ENCODE data around the gene FOXL2. TPM values are rescaled to one million over a fixed set of nuclear protein-coding genes. Genes with fewer than 3 reads are reported as not detected.

FOXL2 gene
- total and polyA plus RNA-seq, 3 experiments from 2014 or later = not detected

GRCh38 chr3:138908846-138909245 lies 38.1 kb downstream of the FOXL2 start:
- ChIA-PET CTCF (interaction anchor here (1.0 to 1.6 kb wide), 3 partner anchors 10 to 314 kb away, joined by 3 to 4 read pairs (median 3); partner anchors contain the start of gene CEP70), POLR2A (no interaction called here)
- Histone ChIP-seq H3K9me3 (ENCODE audit: low read length) (no peaks in the 10 kb centered on the region), H3K4me1 (ENCODE audit: insufficient read depth, low read length) (no peaks in the 10 kb centered on the region), H3K27ac (ENCODE audit: low read depth, low read length) (no peak overlapping the region), H3K36me3 (ENCODE audit: insufficient read depth, low read length) (no peaks in the 10 kb centered on the region), H3K27me3 (ENCODE audit: insufficient read depth, low read length, poor library complexity, severe bottlenecking) (no peaks in the 10 kb centered on the region), H3K4me3 (ENCODE audit: low read length) (no peak overlapping the region)
- Mint-ChIP-seq H3K9me3 (no peaks in the 10 kb centered on the region), H3K27ac (no peak overlapping the region), H3K4me1 (no peaks in the 10 kb centered on the region), H3K27me3 (peaks cover 0 to 7% of the 10 kb centered on the region in 2 donors), H3K36me3 (no peaks in the 10 kb centered on the region), H3K4me3 (no peak overlapping the region)
- no peak for DNase-seq

GRCh38 chr3:138907539-138907938 lies 39.4 kb downstream of the FOXL2 start:
- POLR2A ChIA-PET = no interaction called here
- peaks cover 0 to 6% of the 10 kb centered on the region in 2 donors for H3K27me3 Mint-ChIP-seq

GRCh38 chr3:138902171-138902570 lies 44.8 kb downstream of the FOXL2 start:
- H3K27me3 ChIP-seq (ENCODE audit: insufficient read depth, low read length, poor library complexity, severe bottlenecking) = no peaks in the 10 kb centered on the region
- no peaks in the 10 kb centered on the region for H3K36me3 ChIP-seq (ENCODE audit: insufficient read depth, low read length)
- CTCF ChIA-PET = interaction anchor here (1.1 to 3.3 kb wide), 4 partner anchors 8 to 16 kb away, joined by 3 to 18 read pairs (median 4); no protein-coding TSS in a partner anchor
- Mint-ChIP-seq H3K27me3 (no peaks in the 10 kb centered on the region), H3K27ac (no peak overlapping the region), H3K9me3 (no peaks in the 10 kb centered on the region), H3K4me3 (no peak overlapping the region), H3K4me1 (no peaks in the 10 kb centered on the region), H3K36me3 (no peaks in the 10 kb centered on the region)
- POLR2A ChIA-PET = no interaction called here
- no peaks in the 10 kb centered on the region for H3K4me1 ChIP-seq (ENCODE audit: insufficient read depth, low read length)
- no peak overlapping the region for H3K4me3 ChIP-seq (ENCODE audit: low read length)
- no peak for DNase-seq
- H3K9me3 ChIP-seq (ENCODE audit: low read length) = no peaks in the 10 kb centered on the region
- H3K27ac ChIP-seq (ENCODE audit: low read depth, low read length) = no peak overlapping the region

More at GRCh38 chr3:138907539-138907938, 39.4 kb downstream of the FOXL2 start:
- CTCF ChIA-PET = interaction anchor here (1.0 kb wide), 1 partner anchor 12 kb away, joined by 3 read pairs; no protein-coding TSS in a partner anchor
- Histone ChIP-seq H3K27ac (ENCODE audit: low read depth, low read length) (no peak overlapping the region), H3K27me3 (ENCODE audit: insufficient read depth, low read length, poor library complexity, severe bottlenecking) (no peaks in the 10 kb centered on the region), H3K9me3 (ENCODE audit: low read length) (no peaks in the 10 kb centered on the region), H3K4me1 (ENCODE audit: insufficient read depth, low read length) (no peaks in the 10 kb centered on the region), H3K36me3 (ENCODE audit: insufficient read depth, low read length) (no peaks in the 10 kb centered on the region), H3K4me3 (ENCODE audit: low read length) (no peak overlapping the region)
- no peaks in the 10 kb centered on the region for H3K4me1 Mint-ChIP-seq
- DNase-seq = no peak
- no peaks in the 10 kb centered on the region for H3K36me3 Mint-ChIP-seq
- H3K27ac Mint-ChIP-seq = no peak overlapping the region
- H3K4me3 Mint-ChIP-seq = no peak overlapping the region
- no peaks in the 10 kb centered on the region for H3K9me3 Mint-ChIP-seq

- CTCF ChIA-PET = interaction anchor here (1.2 to 3.3 kb wide), 3 partner anchors 9 to 17 kb away, joined by 3 to 18 read pairs (median 4); no protein-coding TSS in a partner anchor
- no peaks in the 10 kb centered on the region for H3K4me1 Mint-ChIP-seq
- Histone ChIP-seq H3K4me3 (ENCODE audit: low read length) (no peak overlapping the region), H3K27me3 (ENCODE audit: insufficient read depth, low read length, poor library complexity, severe bottlenecking) (no peaks in the 10 kb centered on the region), H3K36me3 (ENCODE audit: insufficient read depth, low read length) (no peaks in the 10 kb centered on the region), H3K27ac (ENCODE audit: low read depth, low read length) (no peak overlapping the region), H3K9me3 (ENCODE audit: low read length) (no peaks in the 10 kb centered on the region), H3K4me1 (ENCODE audit: insufficient read depth, low read length) (no peaks in the 10 kb centered on the region)
- H3K27me3 Mint-ChIP-seq = no peaks in the 10 kb centered on the region
- no peak for DNase-seq
- no peaks in the 10 kb centered on the region for H3K36me3 Mint-ChIP-seq
- H3K27ac Mint-ChIP-seq = peak overlapping the region in 1 of 8 donors; percentile 26
- POLR2A ChIA-PET = interaction anchor here (0.6 kb wide), 1 partner anchor 60 kb away, joined by 6 read pairs; no protein-coding TSS in a partner anchor
- no peaks in the 10 kb centered on the region for H3K9me3 Mint-ChIP-seq
- H3K4me3 Mint-ChIP-seq = no peak overlapping the region
These were observed 45.4 kb downstream of the FOXL2 start for GRCh38 chr3:138901567-138901966.

- no peak for DNase-seq
- Histone ChIP-seq H3K9me3 (ENCODE audit: low read length) (no peaks in the 10 kb centered on the region), H3K27ac (ENCODE audit: low read depth, low read length) (no peak overlapping the region), H3K4me3 (ENCODE audit: low read length) (no peak overlapping the region), H3K27me3 (ENCODE audit: insufficient read depth, low read length, poor library complexity, severe bottlenecking) (no peaks in the 10 kb centered on the region), H3K36me3 (ENCODE audit: insufficient read depth, low read length) (no peaks in the 10 kb centered on the region), H3K4me1 (ENCODE audit: insufficient read depth, low read length) (no peaks in the 10 kb centered on the region)
- Mint-ChIP-seq H3K4me3 (no peak overlapping the region), H3K9me3 (no peaks in the 10 kb centered on the region), H3K36me3 (no peaks in the 10 kb centered on the region), H3K4me1 (no peaks in the 10 kb centered on the region), H3K27me3 (no peaks in the 10 kb centered on the region), H3K27ac (peak overlapping the region in 1 of 8 donors; percentile 33)
- POLR2A ChIA-PET = no interaction called here
- CTCF ChIA-PET = interaction anchor here (1.4 to 3.3 kb wide), 2 partner anchors 16 to 37 kb away, joined by 3 to 18 read pairs; no protein-coding TSS in a partner anchor
These were observed 47.5 kb downstream of the FOXL2 start for GRCh38 chr3:138899351-138899991.

GRCh38 chr3:138898708-138899107 lies 48.2 kb downstream of the FOXL2 start:
- no peak overlapping the region for H3K27ac Mint-ChIP-seq
- H3K27me3 ChIP-seq (ENCODE audit: insufficient read depth, low read length, poor library complexity, severe bottlenecking) = no peaks in the 10 kb centered on the region
- no peaks in the 10 kb centered on the region for H3K9me3 Mint-ChIP-seq
- CTCF ChIA-PET = interaction anchor here (1.1 to 1.4 kb wide), 3 partner anchors 10 to 37 kb away, joined by 3 to 7 read pairs (median 3); no protein-coding TSS in a partner anchor
- H3K4me1 Mint-ChIP-seq = no peaks in the 10 kb centered on the region
- no peak for DNase-seq
- no peak overlapping the region for H3K4me3 ChIP-seq (ENCODE audit: low read length)
- H3K36me3 ChIP-seq (ENCODE audit: insufficient read depth, low read length) = no peaks in the 10 kb centered on the region
- POLR2A ChIA-PET = no interaction called here
- no peaks in the 10 kb centered on the region for H3K9me3 ChIP-seq (ENCODE audit: low read length)
- H3K4me1 ChIP-seq (ENCODE audit: insufficient read depth, low read length) = no peaks in the 10 kb centered on the region
- no peak overlapping the region for H3K4me3 Mint-ChIP-seq
- H3K27ac ChIP-seq (ENCODE audit: low read depth, low read length) = no peak overlapping the region
- H3K36me3 Mint-ChIP-seq = no peaks in the 10 kb centered on the region
- no peaks in the 10 kb centered on the region for H3K27me3 Mint-ChIP-seq

GRCh38 chr3:138898301-138898700 lies 48.6 kb downstream of the FOXL2 start:
- H3K9me3 ChIP-seq (ENCODE audit: low read length) = no peaks in the 10 kb centered on the region
- Mint-ChIP-seq H3K9me3 (no peaks in the 10 kb centered on the region), H3K27me3 (no peaks in the 10 kb centered on the region), H3K4me1 (no peaks in the 10 kb centered on the region), H3K36me3 (no peaks in the 10 kb centered on the region), H3K27ac (no peak overlapping the region), H3K4me3 (no peak overlapping the region)
- no peak overlapping the region for H3K27ac ChIP-seq (ENCODE audit: low read depth, low read length)
- no peaks in the 10 kb centered on the region for H3K36me3 ChIP-seq (ENCODE audit: insufficient read depth, low read length)
- DNase-seq = no peak
- no peak overlapping the region for H3K4me3 ChIP-seq (ENCODE audit: low read length)
- H3K27me3 ChIP-seq (ENCODE audit: insufficient read depth, low read length, poor library complexity, severe bottlenecking) = no peaks in the 10 kb centered on the region
- ChIA-PET CTCF (interaction anchor here (1.1 to 1.4 kb wide), 3 partner anchors 11 to 38 kb away, joined by 3 to 7 read pairs (median 3); no protein-coding TSS in a partner anchor), POLR2A (no interaction called here)
- no peaks in the 10 kb centered on the region for H3K4me1 ChIP-seq (ENCODE audit: insufficient read depth, low read length)
